Vagina (tissue), 2 donors: ENCODE data around the gene SNCG. TPM values are rescaled to one million over a fixed set of nuclear protein-coding genes. Genes with fewer than 3 reads are reported as not detected.
A peak's percentile ranks its signal among the peaks of the same experiment; 100 is the strongest.

Source experiments
- DNase-seq, 2 donors: peaks; one replicate each; pipeline ENCODE4 v3.0.0-alpha.2; 2017; ENCODE audit errors: extremely low spot score in 2 of 2
- H3K27ac ChIP-seq: fragments of 200-600 bp; sonication (generic); one replicate; pipeline ENCODE4 v1.5.1; 2019
- H3K27me3 ChIP-seq: fragments of 200-600 bp; sonication (generic); one replicate; pipeline ENCODE4 v1.5.1; 2019
- H3K36me3 ChIP-seq, 2 donors: fragments of 200-600 bp; sonication (generic); one replicate each; pipeline ENCODE4 v1.5.1; 2017 to 2019
- H3K4me1 ChIP-seq: fragments of 200-600 bp; sonication (generic); one replicate; pipeline ENCODE4 v1.5.1; 2019
- H3K4me3 ChIP-seq, 2 donors: fragments of 200-600 bp; sonication (generic); 1 replicate in 1 of 2; 2 replicates in 1 of 2; pipeline ENCODE4 v1.5.1; 2016 to 2019
- H3K9me3 ChIP-seq: fragments of 200-600 bp; sonication (generic); one replicate; pipeline ENCODE4 v1.5.1; 2019
- CTCF ChIP-seq, 3 experiments: fragments of 450-650 bp in 2 of 3; fragments of 200-600 bp in 1 of 3; sonication (generic) in 1 of 3; IDR thresholded peaks; one replicate each; pipeline ENCODE4 v1.5.1; 2017 to 2019; ENCODE audit warnings: antibody characterized with exemption in 3 of 3, mild to moderate bottlenecking in 2 of 3, moderate library complexity in 2 of 3
- POLR2A ChIP-seq, 2 donors: fragments of 450-650 bp; IDR thresholded peaks; one replicate each; pipeline ENCODE4 v1.6.1; 2017; ENCODE audit warnings: antibody characterized with exemption in 2 of 2, mild to moderate bottlenecking in 2 of 2, moderate library complexity in 2 of 2
- POLR2AphosphoS5 ChIP-seq, 2 donors: sonication (generic); formaldehyde crosslinking; IDR thresholded peaks; one replicate each; pipeline ENCODE4 v1.9.0; 2017; ENCODE audit warnings: antibody characterized with exemption in 2 of 2, mild to moderate bottlenecking in 2 of 2, low read depth in 1 of 2; ENCODE audit not compliant: insufficient read depth in 1 of 2
- intact Hi-C: fragments of 100-400 bp; cut with DNase I; formaldehyde crosslinking; loops from one replicate; pipeline ENCODE4 v1.15.1; 2023
- total RNA-seq: library from RNA; depleted of rRNA; stranded (reverse); fragments of >200 nt; gene quantifications from one replicate; pipeline ENCODE4 v1.2.3, GENCODE V29; 2016

SNCG gene
- total RNA-seq, 1 donor from 2014 or later = 36.6 TPM

- H3K36me3 ChIP-seq = no peaks in the 10 kb centered on the region
- intact Hi-C loops = no loop called here
- TF ChIP-seq POLR2A (IDR thresholded peaks at IDR 0.05) (no peak), POLR2AphosphoS5 (IDR thresholded peaks at IDR 0.05; ENCODE audit: insufficient read depth in 1 of 2, low read depth in 1 of 2) (no peak)
- peaks cover 57% of the 10 kb centered on the region for H3K4me1 ChIP-seq
- H3K27ac ChIP-seq = peak overlapping the region; percentile 99
- peak in 1 of 2 donors; percentile 61 for DNase-seq
- peak overlapping the region; percentile 12 to 31 for H3K4me3 ChIP-seq
- H3K9me3 ChIP-seq = no peaks in the 10 kb centered on the region
- no peaks in the 10 kb centered on the region for H3K27me3 ChIP-seq
These were observed 7.7 kb downstream of the SNCG start for GRCh38 chr10:86965986-86966654.

GRCh38 chr10:86967481-86967941, 9.1 kb downstream of the SNCG start:
- intact Hi-C loops = no loop called here
- Histone ChIP-seq H3K4me1 (peaks cover 70% of the 10 kb centered on the region), H3K4me3 (peak overlapping the region; percentile 76 to 92)

DNA sequence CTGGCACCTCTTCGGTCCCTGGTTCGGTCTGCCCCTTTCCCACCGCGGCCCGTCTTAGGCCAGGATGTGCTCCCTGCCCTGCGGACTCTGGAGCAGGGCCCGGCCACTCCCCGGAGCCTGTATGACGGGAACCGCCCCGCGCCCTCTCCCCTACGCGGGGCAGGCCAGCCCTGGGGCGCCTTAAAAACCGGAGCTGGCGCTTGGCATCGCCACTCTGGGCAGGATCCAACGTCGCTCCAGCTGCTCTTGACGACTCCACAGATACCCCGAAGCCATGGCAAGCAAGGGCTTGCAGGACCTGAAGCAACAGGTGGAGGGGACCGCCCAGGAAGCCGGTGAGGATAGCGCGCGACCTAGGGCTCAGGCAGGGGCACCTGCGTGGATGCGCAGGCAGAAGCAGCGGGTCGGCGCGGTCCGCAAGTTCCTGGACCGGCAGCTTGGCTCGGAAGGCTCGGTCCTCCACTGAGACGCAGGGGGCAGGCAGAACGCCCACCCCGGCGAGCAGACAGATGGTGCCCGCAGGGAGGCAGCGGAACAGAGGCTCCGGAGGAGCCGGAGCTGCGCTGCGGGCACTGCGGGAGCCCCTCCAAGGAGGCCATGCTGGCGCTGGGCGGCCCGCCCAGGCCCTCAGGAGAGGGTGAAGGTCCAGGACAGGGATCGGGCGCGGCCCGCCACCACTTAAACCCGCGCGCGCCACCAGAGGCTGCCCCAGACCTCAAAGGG, 10.0 kb downstream of the SNCG start, which contains the start of gene ADIRF:
TSS of gene ADIRF (plus strand) at position 212 of the 723 bp plus-strand sequence. CDS start at position 275, 63 bp downstream.
- Histone ChIP-seq H3K4me1 (peaks cover 79% of the 10 kb centered on the region), H3K27me3 (no peaks in the 10 kb centered on the region), H3K4me3 (peak within 1 kb of the TSS; percentile 76 to 92), H3K27ac (peak within 1 kb of the TSS; percentile 99), H3K36me3 (no peaks in the 10 kb centered on the region), H3K9me3 (no peaks in the 10 kb centered on the region)
- peak; percentile 93 to 96 for DNase-seq
- TF ChIP-seq POLR2A (IDR thresholded peaks at IDR 0.05) = peak in 1 of 2 donors; percentile 60
- TF ChIP-seq POLR2AphosphoS5 (IDR thresholded peaks at IDR 0.05; ENCODE audit: insufficient read depth in 1 of 2, low read depth in 1 of 2) = peak in 1 of 2 donors; percentile 93
- no peak for TF ChIP-seq CTCF (IDR thresholded peaks at IDR 0.05)
- intact Hi-C loops = no loop called here

More at GRCh38 chr10:86967481-86967941, 9.1 kb downstream of the SNCG start:
- DNase-seq = peak; percentile 90 to 95
- peak overlapping the region; percentile 99 for H3K27ac ChIP-seq
- no peaks in the 10 kb centered on the region for H3K27me3 ChIP-seq
- H3K36me3 ChIP-seq = no peaks in the 10 kb centered on the region
- TF ChIP-seq POLR2AphosphoS5 (IDR thresholded peaks at IDR 0.05; ENCODE audit: insufficient read depth in 1 of 2, low read depth in 1 of 2) (no peak), POLR2A (IDR thresholded peaks at IDR 0.05) (no peak), CTCF (IDR thresholded peaks at IDR 0.05) (no peak)
- H3K9me3 ChIP-seq = no peaks in the 10 kb centered on the region

DNA sequence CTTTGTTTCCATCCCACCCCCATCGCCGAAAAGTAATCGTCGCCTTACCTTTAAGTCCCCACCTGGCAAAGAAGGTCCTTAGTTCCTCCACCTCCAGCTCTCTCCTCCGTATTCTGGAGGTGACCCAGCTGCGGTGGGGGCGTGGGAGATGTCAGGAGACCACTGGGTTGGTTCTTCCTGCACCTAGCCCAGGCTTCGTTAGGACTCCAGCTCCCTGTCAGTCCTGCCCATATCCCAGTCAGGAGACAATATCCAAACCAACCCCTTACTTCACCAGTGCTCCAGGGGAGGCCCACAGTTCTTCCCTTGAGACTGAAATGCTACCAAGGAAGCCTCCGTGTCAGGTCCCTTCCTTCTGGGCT, 10.6 kb downstream of the SNCG start:
- H3K27ac ChIP-seq = peak overlapping the region; percentile 99
- no peaks in the 10 kb centered on the region for H3K9me3 ChIP-seq
- H3K4me1 ChIP-seq = peaks cover 76% of the 10 kb centered on the region
- H3K27me3 ChIP-seq = no peaks in the 10 kb centered on the region
- peak; percentile 77 to 90 for DNase-seq
- intact Hi-C loops = no loop called here
- no peaks in the 10 kb centered on the region for H3K36me3 ChIP-seq
- TF ChIP-seq POLR2AphosphoS5 (IDR thresholded peaks at IDR 0.05; ENCODE audit: insufficient read depth in 1 of 2, low read depth in 1 of 2) (no peak), CTCF (IDR thresholded peaks at IDR 0.05) (no peak), POLR2A (IDR thresholded peaks at IDR 0.05) (no peak)
- peak overlapping the region; percentile 76 to 92 for H3K4me3 ChIP-seq

DNA sequence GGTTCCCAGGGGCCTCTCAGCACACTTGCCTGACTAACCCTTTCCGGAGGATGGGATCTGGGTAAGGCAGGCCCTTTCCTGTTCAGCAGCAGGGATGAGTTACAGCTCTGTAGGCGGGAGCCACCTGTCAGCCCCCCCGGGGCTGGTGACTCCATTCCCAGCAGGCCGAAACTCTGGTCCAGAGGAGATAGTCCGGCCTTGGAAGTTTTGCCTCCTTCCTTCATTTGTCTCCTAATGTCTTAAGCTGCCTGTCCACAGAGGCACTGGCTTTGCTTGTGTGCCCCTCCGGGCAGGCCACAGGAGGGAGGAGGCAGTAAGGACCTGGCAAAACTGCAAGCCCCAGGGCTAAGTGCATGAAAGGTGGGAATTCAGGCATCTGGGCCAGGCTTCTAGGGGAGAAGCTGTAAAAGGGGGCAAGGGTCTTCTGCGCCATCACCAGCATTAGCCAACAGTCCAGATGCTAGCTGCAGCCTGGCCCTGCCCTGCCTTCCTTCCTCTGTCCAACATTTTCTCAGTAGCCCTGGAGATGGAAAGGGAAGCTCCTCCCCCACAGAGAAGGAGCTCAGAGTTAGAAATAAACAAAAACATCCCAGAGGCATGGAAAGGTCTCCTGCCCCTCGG, 11.1 kb downstream of the SNCG start:
- H3K9me3 ChIP-seq = no peaks in the 10 kb centered on the region
- no peak for TF ChIP-seq POLR2A (IDR thresholded peaks at IDR 0.05)
- no peak for TF ChIP-seq CTCF (IDR thresholded peaks at IDR 0.05)
- TF ChIP-seq POLR2AphosphoS5 (IDR thresholded peaks at IDR 0.05; ENCODE audit: insufficient read depth in 1 of 2, low read depth in 1 of 2) = no peak
- DNase-seq = peak; percentile 87 to 92
- H3K4me3 ChIP-seq = peak overlapping the region; percentile 76 to 92
- peaks cover 70% of the 10 kb centered on the region for H3K4me1 ChIP-seq
- no peaks in the 10 kb centered on the region for H3K27me3 ChIP-seq
- H3K27ac ChIP-seq = peak overlapping the region; percentile 99
- intact Hi-C loops = loop anchor here (5.0 kb wide), 1 partner anchor 123 kb away; the partner anchor contains the start of gene GLUD1
- H3K36me3 ChIP-seq = no peaks in the 10 kb centered on the region
